ENCODE results near the gene TSHZ1. TPM values are rescaled to one million over a fixed set of nuclear protein-coding genes. Genes with fewer than 3 reads are reported as not detected.

Gene TSHZ1
- total RNA-seq, 1 donor = 15.6 TPM

DNA sequence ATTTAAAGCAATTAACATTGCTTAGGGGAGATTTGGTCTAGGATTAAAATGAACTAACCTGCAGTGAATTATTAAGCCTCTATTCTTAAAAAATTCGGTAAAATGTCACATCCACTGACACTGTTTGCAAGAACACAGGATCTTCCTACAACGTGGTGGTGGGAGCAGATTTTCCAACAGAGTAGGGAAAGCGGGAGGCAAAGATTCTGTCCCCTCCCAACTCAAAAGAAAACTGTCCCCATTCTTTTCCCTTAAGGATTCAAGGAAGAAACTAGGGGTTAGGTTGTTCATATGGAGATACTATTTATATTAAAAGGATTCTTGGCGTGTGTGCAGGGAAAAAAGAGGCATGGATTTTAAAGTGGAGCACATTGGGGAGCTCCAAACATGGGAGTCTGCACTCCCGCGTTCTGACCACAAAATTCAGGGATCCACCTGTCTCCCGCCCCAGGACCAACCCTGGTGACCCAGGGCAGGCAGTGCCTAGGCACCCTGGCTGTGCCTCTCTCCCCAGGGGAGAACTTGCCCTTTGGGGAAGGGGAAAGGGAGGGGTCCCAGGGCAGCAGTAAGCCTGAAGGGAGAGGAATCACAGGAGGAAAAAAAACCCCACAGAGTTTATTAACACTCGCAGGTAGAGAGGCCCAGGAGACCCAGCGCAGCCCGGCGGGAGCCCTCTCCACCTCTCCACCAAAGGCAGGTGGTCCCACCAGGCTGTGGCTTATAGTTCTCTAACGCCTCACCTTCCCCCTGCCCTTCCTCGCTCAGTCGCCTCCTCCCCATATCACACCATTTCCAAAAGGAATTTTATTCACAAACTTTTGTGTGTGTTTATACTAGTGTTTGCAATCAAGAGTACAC is 3.9 kb upstream of the TSHZ1 start:
- no peak for DNase-seq (ENCODE audit: low read depth in 2 of 3, low spot score in 2 of 3)

GRCh38 chr18:75207310-75208154 is 3.1 kb upstream of the TSHZ1 start:
- DNase-seq (ENCODE audit: low read depth in 2 of 3, low spot score in 2 of 3) = no peak

- peak in 1 of 3 donors; percentile 30 for DNase-seq (ENCODE audit: low read depth in 2 of 3, low spot score in 2 of 3)
Measured at GRCh38 chr18:75208155-75208835, 2.3 kb upstream of the TSHZ1 start.

DNA sequence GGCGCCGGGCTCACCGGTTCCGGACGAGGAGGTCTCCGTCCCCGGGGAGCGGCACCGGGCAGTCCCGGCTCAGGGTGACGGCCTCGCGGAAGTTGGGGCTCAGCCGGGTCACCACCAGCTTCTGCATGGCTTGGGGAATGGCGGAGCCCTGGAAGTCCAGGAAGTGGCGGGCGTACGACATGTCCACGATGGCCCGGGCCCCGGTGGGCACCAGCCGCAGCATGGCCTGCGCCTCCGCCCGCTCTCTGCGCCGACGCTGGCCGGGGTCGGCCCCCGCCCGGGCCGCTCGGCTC is 1.8 kb upstream of the TSHZ1 start:
- DNase-seq (ENCODE audit: low read depth in 2 of 3, low spot score in 2 of 3) = no peak

DNA sequence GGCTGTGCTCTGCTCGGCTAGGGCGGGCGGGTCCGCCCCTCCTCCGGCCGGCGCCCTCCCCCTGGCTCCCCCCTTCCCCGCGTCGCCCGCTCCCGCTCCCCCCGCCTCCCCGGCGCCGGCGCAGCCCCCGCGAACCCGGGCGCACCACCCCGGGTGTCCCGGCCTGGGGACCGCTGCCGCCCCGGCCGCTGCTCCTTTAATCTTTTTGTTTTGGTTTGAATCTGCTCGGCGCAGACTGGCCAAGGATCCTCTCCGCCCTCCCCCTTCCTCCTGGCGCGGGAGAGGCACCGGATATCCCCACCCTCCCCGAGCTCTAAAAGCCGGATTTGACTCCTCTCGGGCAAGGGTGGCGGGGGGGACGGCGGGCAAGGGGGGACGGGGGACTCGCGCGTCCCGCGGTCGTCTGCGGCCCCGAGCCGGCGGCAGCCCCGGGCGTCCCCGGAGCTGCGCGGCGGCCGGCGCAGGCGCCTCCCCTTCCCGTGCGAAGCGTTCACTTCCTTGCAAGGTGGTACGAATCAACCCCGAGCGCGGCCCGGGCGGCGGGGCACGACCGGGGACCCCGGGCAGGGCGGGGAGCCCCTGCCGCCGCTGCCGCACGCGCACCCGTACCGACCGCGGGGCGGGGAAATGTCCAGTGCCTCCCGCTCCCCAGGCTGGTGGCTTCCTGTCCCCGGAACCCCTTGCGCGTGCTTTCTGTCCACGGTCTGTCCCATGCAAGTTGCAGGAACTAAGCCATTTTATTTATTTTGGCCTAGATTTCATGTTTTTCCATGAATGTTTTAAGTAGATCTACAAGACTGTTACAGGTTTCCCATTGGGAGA is 1.3 kb upstream of the TSHZ1 start, which contains the start of gene PTGR3:
Gene PTGR3, minus strand, starts transcription at position 11 of the 822 bp plus-strand sequence. CDS start 81 bp downstream, outside the sequence.
- peak in 2 of 3 donors; percentile 85 to 89 for DNase-seq (ENCODE audit: low read depth in 2 of 3, low spot score in 2 of 3)

DNA sequence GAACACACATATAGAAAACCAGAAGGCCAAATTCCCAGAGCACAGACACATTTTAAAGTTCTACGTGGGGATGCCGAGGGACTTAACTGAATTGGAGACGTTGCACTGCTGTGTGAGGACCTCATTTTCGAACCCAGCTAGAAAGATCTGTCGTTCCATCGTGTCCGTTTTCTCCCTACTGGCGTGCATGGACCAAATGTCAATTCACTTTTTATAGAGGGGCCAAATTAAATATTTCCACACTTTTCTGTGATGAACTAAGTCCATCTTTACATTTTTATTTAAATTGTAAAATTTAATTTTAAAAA is 692 bp upstream of the TSHZ1 start:
- no peak for DNase-seq (ENCODE audit: low read depth in 2 of 3, low spot score in 2 of 3)

DNA sequence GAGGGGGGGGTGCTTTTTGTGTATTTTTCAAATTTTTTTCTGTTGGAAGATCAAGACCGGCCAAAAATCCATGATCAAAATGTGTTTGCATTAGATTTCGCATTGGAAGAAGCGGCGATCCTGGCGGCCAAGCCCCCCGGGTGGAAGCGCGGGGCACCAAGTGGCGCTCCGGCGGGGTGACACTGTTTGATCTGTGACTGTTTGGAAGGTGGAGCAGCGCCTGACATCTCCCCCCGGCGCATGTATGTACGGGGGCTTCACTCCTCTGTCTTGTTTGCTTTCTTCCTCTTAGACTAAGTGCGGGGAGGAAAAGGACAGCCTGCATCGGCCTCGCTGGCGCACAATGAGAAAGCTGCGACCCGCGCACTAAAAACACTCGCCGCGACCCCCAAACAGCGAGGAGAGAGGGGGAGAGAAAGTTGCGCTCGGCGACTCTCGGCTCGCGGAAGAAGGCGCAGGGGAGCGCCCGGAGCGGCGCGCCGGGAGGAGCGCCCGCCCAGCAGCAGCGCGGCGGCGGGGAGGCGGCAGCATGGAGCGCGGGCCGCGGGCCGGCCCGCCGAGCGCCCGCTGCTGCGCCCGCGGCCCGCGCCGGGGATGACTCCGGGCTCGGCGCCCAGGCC is 515 bp downstream of the TSHZ1 start:
- peak in 1 of 3 donors; percentile 50 for DNase-seq (ENCODE audit: low read depth in 2 of 3, low spot score in 2 of 3)

DNA sequence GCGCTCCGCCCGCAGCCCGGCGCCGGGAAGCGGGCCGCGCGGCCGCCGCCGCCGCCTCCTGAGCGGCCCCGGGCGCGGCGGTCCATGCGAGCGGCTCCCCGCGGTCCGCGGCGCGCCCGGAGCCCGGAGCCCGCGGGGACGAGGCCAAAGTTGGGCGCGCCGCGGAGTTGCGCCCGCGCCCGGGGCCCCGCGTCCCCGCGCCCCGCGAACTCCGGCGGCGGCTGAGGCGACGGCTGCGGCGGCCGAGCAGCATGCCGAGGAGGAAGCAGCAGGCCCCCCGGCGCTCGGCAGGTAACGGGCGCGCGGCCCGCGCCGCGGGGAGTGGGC is 992 bp downstream of the TSHZ1 start:
- no peak for DNase-seq (ENCODE audit: low read depth in 2 of 3, low spot score in 2 of 3)

- DNase-seq (ENCODE audit: low read depth in 2 of 3, low spot score in 2 of 3) = no peak
Measured at GRCh38 chr18:75211953-75212750, 1.6 kb downstream of the TSHZ1 start.

GRCh38 chr18:75212751-75213090 is 2.1 kb downstream of the TSHZ1 start:
- DNase-seq (ENCODE audit: low read depth in 2 of 3, low spot score in 2 of 3) = no peak

- DNase-seq (ENCODE audit: low read depth in 2 of 3, low spot score in 2 of 3) = no peak
Measured at GRCh38 chr18:75213611-75214331, 3.2 kb downstream of the TSHZ1 start.

- DNase-seq (ENCODE audit: low read depth in 2 of 3, low spot score in 2 of 3) = no peak
Measured at GRCh38 chr18:75214332-75214690, 3.7 kb downstream of the TSHZ1 start.

DNA sequence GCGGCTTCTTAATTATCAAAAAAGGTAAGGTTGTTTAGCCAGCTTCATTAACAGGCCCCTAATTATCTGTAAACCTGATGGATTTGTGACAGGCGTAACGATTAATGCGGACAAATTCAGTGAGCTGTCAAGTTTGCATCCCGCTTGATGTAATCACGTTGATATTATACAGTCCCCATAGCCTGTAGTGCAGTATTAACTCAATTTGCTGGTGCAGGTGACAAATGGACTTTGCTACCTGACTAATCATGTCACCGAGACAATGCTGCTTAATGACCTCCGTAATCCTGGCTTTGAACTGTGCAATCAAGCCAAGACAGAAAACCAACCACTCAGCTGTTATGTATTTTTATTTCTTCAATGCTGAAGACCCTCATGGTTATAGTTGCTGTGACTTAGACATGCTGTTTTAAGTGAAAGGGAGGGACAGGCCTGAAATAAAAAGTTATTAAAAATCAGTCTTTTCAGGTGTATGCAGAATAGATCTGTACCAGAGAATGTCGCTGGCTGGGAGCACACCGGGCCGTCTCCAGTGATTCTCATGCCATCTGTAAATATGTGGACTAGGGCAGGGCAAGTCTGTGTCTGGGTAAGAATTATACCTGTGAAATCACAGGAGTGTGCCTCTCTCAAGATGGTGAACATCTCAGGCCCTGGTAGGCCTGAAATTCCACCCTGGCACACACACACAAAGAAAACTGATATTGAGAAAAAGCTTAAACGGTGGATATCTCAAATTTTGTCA is 4.3 kb downstream of the TSHZ1 start:
- no peak for DNase-seq (ENCODE audit: low read depth in 2 of 3, low spot score in 2 of 3)

DNA sequence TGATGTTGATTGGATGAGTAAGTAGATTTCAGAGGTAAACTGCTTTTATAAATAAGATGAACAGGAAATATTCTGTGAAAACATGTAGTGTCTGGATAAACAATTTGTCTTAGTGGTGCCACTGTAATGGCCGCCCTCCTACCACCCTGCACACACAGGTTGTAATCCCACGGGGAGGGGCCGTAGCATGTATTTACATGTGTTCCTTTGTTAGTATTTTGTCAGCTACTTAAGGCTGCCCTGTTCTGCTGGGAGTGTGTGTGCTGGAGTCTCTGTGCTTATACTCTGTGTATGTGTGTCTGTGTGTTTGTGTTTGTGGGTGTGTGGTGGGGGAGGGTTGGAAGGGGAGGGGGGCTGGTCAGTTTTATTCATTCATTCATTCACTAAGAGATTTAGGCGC is 5.1 kb downstream of the TSHZ1 start:
- no peak for DNase-seq (ENCODE audit: low read depth in 2 of 3, low spot score in 2 of 3)

GRCh38 chr18:75216212-75216910 is 5.8 kb downstream of the TSHZ1 start:
- DNase-seq (ENCODE audit: low read depth in 2 of 3, low spot score in 2 of 3) = no peak

- DNase-seq (ENCODE audit: low read depth in 2 of 3, low spot score in 2 of 3) = no peak
Measured at GRCh38 chr18:75216911-75217689, 6.5 kb downstream of the TSHZ1 start.
